ENCODE results near the gene ANP32E. TPM values are rescaled to one million over a fixed set of nuclear protein-coding genes. Genes with fewer than 3 reads are reported as not detected.

Gene ANP32E
- total and polyA plus RNA-seq, 2 of the 13 experiments (the other 11 are each of a cell fraction or from before 2014, with no cell fraction given), result 10.3 to 53.0 TPM

- TF ChIP-seq, protein P1, sequence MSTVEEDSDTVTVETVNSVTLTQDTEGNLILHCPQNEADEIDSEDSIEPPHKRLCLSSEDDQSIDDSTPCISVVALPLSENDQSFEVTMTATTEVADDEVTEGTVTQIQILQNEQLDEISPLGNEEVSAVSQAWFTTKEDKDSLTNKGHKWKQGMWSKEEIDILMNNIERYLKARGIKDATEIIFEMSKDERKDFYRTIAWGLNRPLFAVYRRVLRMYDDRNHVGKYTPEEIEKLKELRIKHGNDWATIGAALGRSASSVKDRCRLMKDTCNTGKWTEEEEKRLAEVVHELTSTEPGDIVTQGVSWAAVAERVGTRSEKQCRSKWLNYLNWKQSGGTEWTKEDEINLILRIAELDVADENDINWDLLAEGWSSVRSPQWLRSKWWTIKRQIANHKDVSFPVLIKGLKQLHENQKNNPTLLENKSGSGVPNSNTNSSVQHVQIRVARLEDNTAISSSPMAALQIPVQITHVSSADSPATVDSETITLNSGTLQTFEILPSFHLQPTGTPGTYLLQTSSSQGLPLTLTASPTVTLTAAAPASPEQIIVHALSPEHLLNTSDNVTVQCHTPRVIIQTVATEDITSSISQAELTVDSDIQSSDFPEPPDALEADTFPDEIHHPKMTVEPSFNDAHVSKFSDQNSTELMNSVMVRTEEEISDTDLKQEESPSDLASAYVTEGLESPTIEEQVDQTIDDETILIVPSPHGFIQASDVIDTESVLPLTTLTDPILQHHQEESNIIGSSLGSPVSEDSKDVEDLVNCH (CRISPR knock-in tag; IDR thresholded peaks at IDR 0.05), result no peak
- TF ChIP-seq ZNF230 (CRISPR knock-in tag; IDR thresholded peaks at IDR 0.05) (peak; percentile 84; the same call in 1 of the 2 replicates), TOPORS (CRISPR knock-in tag; IDR thresholded peaks at IDR 0.05) (no peak), FOXO1 (CRISPR knock-in tag; IDR thresholded peaks at IDR 0.05) (peak; percentile 54; the same call in 1 of the 2 replicates), ZNF343 (CRISPR knock-in tag; IDR thresholded peaks at IDR 0.05) (peak; percentile 80; the same call in 1 of the 2 replicates), ZNF431 (CRISPR knock-in tag; IDR thresholded peaks at IDR 0.05; ENCODE audit: borderline replicate concordance, low read depth) (peak; percentile 83; the same call in 1 of the 2 replicates), PPARG (CRISPR knock-in tag; conservative IDR thresholded peaks at IDR 0.05) (no peak), SALL1 (CRISPR knock-in tag; IDR thresholded peaks at IDR 0.05) (peak; percentile 90), ZBTB1 (CRISPR knock-in tag; IDR thresholded peaks at IDR 0.05; ENCODE audit: borderline replicate concordance) (no peak), BATF2 (CRISPR knock-in tag; IDR thresholded peaks at IDR 0.05) (peak; percentile 90), PHF21A (CRISPR knock-in tag; IDR thresholded peaks at IDR 0.05) (no peak), SP4 (CRISPR knock-in tag; IDR thresholded peaks at IDR 0.05) (peak; percentile 90), ZSCAN20 (CRISPR knock-in tag; IDR thresholded peaks at IDR 0.05; ENCODE audit: borderline replicate concordance) (no peak), ZNF256 (CRISPR knock-in tag; conservative IDR thresholded peaks at IDR 0.05) (peak; percentile 45; the same call in 1 of the 2 replicates), HINFP (CRISPR knock-in tag; IDR thresholded peaks at IDR 0.05; ENCODE audit: low read depth) (peak; percentile 76), ELF1 (CRISPR knock-in tag; IDR thresholded peaks at IDR 0.05) (no peak), ZNF616 (CRISPR knock-in tag; IDR thresholded peaks at IDR 0.05; ENCODE audit: low read depth) (peak; percentile 71; the same call in 1 of the 2 replicates), ZC3H4 (CRISPR knock-in tag; IDR thresholded peaks at IDR 0.05; ENCODE audit: borderline replicate concordance) (peak; percentile 74; the same call in 1 of the 2 replicates)
- TF ChIP-seq, protein P2, sequence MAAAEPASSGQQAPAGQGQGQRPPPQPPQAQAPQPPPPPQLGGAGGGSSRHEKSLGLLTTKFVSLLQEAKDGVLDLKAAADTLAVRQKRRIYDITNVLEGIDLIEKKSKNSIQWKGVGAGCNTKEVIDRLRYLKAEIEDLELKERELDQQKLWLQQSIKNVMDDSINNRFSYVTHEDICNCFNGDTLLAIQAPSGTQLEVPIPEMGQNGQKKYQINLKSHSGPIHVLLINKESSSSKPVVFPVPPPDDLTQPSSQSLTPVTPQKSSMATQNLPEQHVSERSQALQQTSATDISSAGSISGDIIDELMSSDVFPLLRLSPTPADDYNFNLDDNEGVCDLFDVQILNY (CRISPR knock-in tag; conservative IDR thresholded peaks at IDR 0.05), result peak; percentile 76
- TF ChIP-seq, protein P3, sequence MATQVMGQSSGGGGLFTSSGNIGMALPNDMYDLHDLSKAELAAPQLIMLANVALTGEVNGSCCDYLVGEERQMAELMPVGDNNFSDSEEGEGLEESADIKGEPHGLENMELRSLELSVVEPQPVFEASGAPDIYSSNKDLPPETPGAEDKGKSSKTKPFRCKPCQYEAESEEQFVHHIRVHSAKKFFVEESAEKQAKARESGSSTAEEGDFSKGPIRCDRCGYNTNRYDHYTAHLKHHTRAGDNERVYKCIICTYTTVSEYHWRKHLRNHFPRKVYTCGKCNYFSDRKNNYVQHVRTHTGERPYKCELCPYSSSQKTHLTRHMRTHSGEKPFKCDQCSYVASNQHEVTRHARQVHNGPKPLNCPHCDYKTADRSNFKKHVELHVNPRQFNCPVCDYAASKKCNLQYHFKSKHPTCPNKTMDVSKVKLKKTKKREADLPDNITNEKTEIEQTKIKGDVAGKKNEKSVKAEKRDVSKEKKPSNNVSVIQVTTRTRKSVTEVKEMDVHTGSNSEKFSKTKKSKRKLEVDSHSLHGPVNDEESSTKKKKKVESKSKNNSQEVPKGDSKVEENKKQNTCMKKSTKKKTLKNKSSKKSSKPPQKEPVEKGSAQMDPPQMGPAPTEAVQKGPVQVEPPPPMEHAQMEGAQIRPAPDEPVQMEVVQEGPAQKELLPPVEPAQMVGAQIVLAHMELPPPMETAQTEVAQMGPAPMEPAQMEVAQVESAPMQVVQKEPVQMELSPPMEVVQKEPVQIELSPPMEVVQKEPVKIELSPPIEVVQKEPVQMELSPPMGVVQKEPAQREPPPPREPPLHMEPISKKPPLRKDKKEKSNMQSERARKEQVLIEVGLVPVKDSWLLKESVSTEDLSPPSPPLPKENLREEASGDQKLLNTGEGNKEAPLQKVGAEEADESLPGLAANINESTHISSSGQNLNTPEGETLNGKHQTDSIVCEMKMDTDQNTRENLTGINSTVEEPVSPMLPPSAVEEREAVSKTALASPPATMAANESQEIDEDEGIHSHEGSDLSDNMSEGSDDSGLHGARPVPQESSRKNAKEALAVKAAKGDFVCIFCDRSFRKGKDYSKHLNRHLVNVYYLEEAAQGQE (IDR thresholded peaks at IDR 0.05; ENCODE audit: borderline replicate concordance in 1 of 2, low read depth in 1 of 2, low read length in 2 of 2), result peak; percentile 10 to 89
These were observed at the start of gene ANP32E (continued) for GRCh38 chr1:150235852-150236613.
